Measurements from ENCODE around the gene WDR77. TPM values are rescaled to one million over a fixed set of nuclear protein-coding genes. Genes with fewer than 3 reads are reported as not detected.

WDR77 gene
- total RNA-seq, 1 experiment from 2014 or later = 42.5 TPM

DNA sequence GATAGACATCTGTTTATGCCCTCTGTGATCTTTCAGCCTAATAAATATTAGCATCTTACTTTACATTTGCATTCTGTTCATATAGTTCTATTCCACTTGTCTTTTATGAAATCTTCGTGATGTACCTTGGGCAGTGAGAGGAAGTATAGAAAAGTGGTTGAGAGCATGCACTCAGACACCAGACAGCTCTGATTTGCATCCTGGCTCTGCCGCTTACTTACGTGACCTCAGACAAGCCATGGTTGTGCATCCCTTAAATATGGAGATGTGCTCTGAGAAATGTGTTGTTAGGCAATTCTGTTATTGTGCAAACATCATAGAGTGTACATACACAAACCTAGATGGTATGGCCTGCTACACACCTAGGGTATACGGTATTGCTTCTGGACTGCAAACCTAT lies 44.5 kb downstream of the WDR77 start:
- BruUV-seq (replicated peaks) = no TSS peak

More for the DNA sequence above, 44.5 kb downstream of the WDR77 start:
- Histone ChIP-seq H3K4me2 (ENCODE audit: low read length) (no peak overlapping the region), H3K27ac (ENCODE audit: low read depth, low read length) (no peak overlapping the region), H2AFZ (ENCODE audit: low read depth, low read length, poor library complexity, severe bottlenecking) (no peak overlapping the region), H3K27me3 (ENCODE audit: insufficient read depth, low read length) (peaks cover 25% of the 10 kb centered on the region), H3K36me3 (ENCODE audit: control insufficient read depth in 1 of 2, insufficient read depth in 2 of 2, low read length in 2 of 2) (no peaks in the 10 kb centered on the region), H3K9ac (ENCODE audit: low read length) (no peak overlapping the region), H3K4me1 (ENCODE audit: control insufficient read depth in 1 of 2, insufficient read depth in 2 of 2, low read length in 2 of 2) (no peaks in the 10 kb centered on the region), H3K9me2 (ENCODE audit: insufficient read depth) (no peaks in the 10 kb centered on the region), H3K79me2 (ENCODE audit: insufficient read depth, low read length) (no peaks in the 10 kb centered on the region), H4K20me1 (ENCODE audit: insufficient read depth) (no peaks in the 10 kb centered on the region), H3K9me3 (ENCODE audit: control insufficient read depth in 1 of 2, insufficient read depth in 1 of 2, low read depth in 1 of 2, low read length in 2 of 2) (no peaks in the 10 kb centered on the region), H3K4me3 (replicated peaks in 1 of 2; ENCODE audit: low read depth in 1 of 2, low read length in 2 of 2) (no peak overlapping the region)
- POLR2A ChIA-PET = no interaction called here
- intact Hi-C loops (cut with micrococcal nuclease) = no loop called here
- TF ChIP-seq CEBPB (IDR thresholded peaks at IDR 0.05; ENCODE audit: low read depth) (no peak), SP1 (IDR thresholded peaks at IDR 0.05; ENCODE audit: low read depth) (no peak), ATF3 (IDR thresholded peaks at IDR 0.05) (no peak), ZFX (IDR thresholded peaks at IDR 0.05) (no peak), POLR2A (IDR thresholded peaks at IDR 0.05; ENCODE audit: borderline replicate concordance, extremely low read depth, insufficient read depth, insufficient read length) (no peak), REST (IDR thresholded peaks at IDR 0.05; ENCODE audit: low read depth) (no peak), EZH2 (IDR thresholded peaks at IDR 0.05) (no peak), TCF7L2 (IDR thresholded peaks at IDR 0.05; ENCODE audit: borderline replicate concordance, extremely low read depth, insufficient read depth, insufficient read length) (no peak), ELF1 (IDR thresholded peaks at IDR 0.05; ENCODE audit: borderline replicate concordance, low read depth) (no peak), CBX3 (IDR thresholded peaks at IDR 0.05; ENCODE audit: low read depth) (no peak)
- TF ChIP-seq, protein P1, sequence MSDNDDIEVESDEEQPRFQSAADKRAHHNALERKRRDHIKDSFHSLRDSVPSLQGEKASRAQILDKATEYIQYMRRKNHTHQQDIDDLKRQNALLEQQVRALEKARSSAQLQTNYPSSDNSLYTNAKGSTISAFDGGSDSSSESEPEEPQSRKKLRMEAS (IDR thresholded peaks at IDR 0.05) = no peak
- TF ChIP-seq, protein P2, sequence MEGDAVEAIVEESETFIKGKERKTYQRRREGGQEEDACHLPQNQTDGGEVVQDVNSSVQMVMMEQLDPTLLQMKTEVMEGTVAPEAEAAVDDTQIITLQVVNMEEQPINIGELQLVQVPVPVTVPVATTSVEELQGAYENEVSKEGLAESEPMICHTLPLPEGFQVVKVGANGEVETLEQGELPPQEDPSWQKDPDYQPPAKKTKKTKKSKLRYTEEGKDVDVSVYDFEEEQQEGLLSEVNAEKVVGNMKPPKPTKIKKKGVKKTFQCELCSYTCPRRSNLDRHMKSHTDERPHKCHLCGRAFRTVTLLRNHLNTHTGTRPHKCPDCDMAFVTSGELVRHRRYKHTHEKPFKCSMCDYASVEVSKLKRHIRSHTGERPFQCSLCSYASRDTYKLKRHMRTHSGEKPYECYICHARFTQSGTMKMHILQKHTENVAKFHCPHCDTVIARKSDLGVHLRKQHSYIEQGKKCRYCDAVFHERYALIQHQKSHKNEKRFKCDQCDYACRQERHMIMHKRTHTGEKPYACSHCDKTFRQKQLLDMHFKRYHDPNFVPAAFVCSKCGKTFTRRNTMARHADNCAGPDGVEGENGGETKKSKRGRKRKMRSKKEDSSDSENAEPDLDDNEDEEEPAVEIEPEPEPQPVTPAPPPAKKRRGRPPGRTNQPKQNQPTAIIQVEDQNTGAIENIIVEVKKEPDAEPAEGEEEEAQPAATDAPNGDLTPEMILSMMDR (IDR thresholded peaks at IDR 0.05 in 2 of 3, conservative IDR thresholded peaks at IDR 0.05 in 1 of 3; ENCODE audit: borderline replicate concordance in 1 of 3, insufficient read depth in 1 of 3, low read depth in 2 of 3, low read length in 2 of 3) = no peak
- ATAC-seq = no peak
- RAD21 ChIA-PET (ENCODE audit: low non-redundant PET in 1 of 2, low total read pairs in 2 of 2, uncharacterized antibody in 2 of 2, unreplicated experiment in 2 of 2) = no interaction called here
- CTCF ChIA-PET = no interaction called here
- no peak for DNase-seq (ENCODE audit: low read depth, low spot score)
